Myocyte (in vitro differentiated cells): ENCODE data around the gene MATCAP1. TPM values are rescaled to one million over a fixed set of nuclear protein-coding genes. Genes with fewer than 3 reads are reported as not detected.
A peak's percentile ranks its signal among the peaks of the same experiment; 100 is the strongest.

Source experiments
- DNase-seq: peaks from one replicate; pipeline ENCODE4 v3.0.0-alpha.2; 2012; ENCODE audit warnings: low read depth
- total RNA-seq: library from RNA; depleted of rRNA; stranded (reverse); fragments of >200 nt; gene quantifications from 2 replicates; pipeline ENCODE4 v1.2.3, GENCODE V29; 2014

The MATCAP1 gene
- total RNA-seq, 1 donor from 2014 or later = 27.2 TPM

DNA sequence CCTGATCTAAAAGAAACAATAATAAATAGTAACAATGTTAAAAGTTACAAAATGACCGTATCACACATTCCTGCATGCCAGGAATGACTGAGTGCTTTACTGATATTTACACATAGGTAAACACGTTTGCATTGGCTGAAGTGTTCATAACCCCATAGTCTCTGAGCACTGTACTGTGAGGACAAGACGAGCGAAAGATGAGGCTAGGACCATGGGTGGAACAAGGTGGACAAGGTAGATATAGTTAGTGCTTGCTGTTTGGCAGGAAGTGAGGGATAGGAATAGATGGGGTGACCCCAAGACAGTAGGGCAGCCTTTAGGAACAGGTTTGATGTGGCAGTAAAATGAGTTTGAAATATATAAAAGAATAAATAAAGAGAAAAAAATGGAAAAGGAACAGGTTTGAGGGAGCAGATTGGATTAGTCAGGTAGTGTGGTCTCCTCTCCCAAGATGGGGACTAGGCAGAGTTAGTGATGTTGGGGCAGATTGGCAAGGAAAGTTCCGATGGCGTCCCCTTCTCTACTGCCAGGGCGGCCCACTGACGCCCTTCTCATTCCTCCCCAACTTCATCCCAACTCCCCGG, 7.7 kb upstream of the MATCAP1 start:
- DNase-seq = no peak

DNA sequence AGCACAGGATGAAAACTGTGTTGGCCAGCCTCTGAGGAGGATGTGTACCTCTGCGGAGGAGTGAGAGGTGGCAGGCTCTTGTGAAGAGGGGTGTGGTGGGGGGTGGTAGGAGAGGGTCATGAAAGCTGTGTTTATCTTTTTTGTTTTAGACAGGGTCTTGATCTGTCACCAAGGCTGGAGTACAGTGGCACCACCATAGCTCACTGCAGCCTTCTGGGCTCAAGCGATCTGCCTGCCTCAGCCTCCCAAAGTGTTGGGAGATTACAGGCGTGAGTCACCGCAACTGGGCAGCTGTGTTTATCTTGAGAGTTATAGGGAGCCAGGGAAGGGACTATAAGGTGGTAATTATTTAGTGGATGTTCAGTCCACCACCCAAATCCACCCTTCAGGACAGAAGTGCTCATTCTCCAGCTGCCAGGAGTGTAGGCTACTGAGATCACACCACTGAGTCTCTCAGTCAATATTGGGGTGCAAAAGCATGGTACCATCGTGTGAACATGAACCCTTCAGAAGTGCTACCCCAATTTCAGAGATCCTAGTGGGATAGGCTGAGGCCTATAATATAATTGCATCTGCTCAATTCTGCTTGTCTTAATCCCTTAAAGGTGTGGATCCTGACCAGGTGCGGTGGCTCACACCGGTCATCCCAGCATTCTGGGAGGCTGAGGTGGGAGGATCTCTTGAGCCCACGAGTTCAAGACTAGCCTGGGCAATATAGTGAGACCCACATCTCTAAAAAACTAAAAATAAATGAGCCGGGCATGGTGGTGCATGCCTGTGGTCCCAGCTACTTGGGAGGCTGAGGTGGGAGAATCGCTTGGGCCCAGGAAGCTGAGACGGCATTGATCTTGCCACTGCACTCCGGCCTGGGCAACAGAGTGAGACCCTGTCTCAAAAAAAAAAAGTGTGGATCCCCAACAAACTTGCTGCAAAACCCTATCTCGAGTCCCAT, 7.0 kb upstream of the MATCAP1 start:
- DNase-seq = no peak

DNA sequence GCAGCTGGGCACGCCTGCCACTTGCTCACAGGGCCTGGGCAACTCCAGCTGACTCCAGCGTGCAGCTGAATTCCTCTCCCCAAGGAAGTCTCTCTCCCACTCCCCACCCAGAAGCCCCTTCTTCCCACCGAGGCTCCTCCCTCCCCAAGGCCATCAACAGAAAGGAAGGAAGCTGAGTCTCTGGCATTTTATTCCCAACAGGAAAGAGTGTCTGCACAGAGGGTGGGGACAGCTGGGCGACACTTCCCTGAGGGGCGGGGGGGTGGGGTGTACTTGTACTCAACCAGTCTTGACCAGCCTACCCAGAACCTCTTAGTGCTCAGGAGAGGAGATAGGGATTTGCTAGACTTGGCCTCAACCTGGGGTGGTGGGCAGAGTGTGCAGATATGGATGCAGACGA, 6.3 kb upstream of the MATCAP1 start, which contains the start of gene EXOC3L1:
EXOC3L1 (minus strand) TSS at position 96 of the 400 bp plus-strand sequence. CDS start 460 bp downstream, outside the sequence.
- DNase-seq = no peak

DNA sequence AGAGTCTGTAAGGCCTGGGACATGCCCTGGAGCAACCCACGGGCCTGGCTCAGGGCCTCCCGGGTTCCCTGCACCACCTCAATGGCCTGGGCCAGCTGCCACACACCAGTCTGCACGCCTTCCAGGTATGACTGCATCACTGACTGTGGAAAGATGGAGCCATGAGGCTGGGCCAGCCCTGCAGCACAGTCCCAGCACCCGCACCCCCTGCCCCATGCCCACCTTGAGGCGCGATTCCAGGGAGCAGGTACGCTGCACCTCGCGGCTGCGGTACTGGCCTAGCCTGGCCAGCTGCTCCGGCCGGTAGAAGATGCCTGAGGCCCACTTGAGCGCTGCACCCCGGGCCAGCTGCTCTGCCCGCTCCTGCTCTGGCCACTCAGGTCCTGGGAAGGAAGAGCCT, 5.0 kb upstream of the MATCAP1 start:
- no peak for DNase-seq

DNA sequence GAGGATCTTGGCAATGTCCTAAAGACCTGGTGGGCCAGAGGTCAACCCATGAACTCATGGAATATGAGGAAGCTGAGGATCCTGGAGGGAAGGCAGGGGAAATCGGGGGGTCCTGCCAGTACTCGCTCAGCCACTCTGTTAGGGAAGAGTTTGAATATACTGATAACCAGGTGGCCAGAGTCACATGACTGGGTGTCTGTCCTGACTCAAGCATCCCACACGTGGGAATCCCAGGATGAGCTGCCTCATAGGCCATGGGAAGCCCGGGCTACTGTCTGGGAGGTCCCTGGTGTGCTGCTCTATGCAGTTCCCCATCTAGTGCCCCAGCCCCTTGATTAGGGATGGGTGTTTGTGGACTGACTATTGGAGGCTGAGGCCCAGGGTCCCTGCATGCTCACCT, 4.6 kb upstream of the MATCAP1 start:
- DNase-seq = no peak

- peak; percentile 96 for DNase-seq
These were observed 3.6 kb upstream of the MATCAP1 start for GRCh38 chr16:67187175-67187890.

- peak; percentile 87 for DNase-seq
These were observed 2.8 kb upstream of the MATCAP1 start for GRCh38 chr16:67186550-67186950.

DNA sequence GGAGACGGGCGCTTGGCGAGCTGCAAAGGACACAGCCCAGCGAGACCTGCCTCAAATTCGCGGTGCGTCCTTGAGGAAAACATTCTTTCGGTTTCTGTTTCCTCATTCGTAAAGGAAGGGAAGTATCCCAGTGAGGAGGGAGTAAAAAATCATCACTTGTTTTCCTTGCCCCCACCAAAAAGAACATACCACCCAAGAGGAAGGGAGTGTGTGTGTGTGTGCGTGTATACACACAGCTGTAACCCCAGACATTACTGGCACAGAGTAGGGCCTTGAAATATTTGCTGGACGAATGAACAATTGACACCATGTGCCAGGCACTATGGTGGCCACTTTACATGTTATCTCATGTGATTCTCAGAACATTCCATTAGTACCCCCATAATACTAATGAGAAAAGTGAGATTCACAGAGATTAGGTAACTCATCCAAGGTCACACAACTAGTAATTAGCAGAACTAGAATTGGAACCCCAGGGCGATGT, 1.9 kb upstream of the MATCAP1 start:
- no peak for DNase-seq

DNA sequence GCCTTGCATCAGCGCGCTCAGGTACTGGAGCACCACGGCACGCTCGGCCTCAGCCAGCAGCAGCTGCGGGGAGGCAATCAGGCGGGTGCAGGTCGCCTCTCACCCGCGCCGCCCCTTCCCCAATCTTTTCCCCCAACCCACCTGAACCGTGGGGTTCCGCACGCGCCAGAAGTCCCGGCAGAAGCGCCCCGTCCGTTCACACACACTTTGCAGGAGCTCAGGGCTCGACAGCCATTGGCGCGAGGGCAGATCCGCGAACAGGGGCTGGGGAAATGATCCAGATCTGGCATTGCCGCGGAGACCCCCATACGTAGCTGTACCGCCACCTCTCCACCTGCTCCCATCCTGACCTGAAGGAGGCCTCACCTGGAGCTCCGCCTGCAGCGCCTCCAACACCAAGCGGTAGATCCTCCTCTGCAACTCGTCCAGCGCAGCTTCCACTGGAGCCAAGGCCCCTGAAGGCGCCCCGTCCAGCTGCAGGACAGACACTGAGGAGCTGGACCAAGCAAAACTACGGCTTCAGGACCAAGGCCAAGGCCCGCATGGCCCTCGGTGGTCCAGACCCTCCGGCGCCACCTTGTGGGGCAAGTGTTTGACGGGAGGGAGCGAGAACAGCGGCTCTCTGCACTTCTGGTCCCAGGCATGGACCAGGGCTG, 1.4 kb upstream of the MATCAP1 start:
- DNase-seq = peak; percentile 95

DNA sequence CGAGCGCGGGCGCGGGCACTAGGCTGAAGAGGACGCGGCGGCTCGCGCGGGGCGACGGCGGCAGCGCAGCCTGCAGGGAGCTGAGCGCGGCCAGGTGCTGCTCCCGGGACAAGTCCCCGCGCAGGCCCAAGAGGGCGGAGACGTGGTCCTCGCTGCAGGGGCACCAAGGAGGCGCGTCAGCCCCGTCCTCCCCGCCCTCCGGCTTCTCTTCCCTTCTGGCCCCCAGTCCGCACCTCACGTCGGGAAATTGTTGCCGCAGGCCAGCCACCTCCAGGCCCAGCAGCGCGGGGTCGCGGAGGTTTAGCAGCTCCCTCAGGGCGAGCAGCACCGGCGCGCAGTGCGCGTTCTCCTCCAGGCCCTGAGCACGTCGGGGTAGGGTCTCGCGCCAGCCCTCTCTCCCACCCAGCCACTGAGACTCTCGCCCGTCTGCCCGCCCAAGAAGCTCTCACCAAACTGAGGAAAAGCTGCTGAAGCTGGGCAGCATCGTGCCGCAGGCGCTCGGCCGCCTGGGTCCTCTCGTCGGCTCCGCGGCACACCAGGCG, 761 bp upstream of the MATCAP1 start:
- DNase-seq = no peak

- DNase-seq = no peak
These were observed 508 bp downstream of the MATCAP1 start for GRCh38 chr16:67183284-67183626.

GRCh38 chr16:67182288-67182687, 1.5 kb downstream of the MATCAP1 start:
- no peak for DNase-seq

DNA sequence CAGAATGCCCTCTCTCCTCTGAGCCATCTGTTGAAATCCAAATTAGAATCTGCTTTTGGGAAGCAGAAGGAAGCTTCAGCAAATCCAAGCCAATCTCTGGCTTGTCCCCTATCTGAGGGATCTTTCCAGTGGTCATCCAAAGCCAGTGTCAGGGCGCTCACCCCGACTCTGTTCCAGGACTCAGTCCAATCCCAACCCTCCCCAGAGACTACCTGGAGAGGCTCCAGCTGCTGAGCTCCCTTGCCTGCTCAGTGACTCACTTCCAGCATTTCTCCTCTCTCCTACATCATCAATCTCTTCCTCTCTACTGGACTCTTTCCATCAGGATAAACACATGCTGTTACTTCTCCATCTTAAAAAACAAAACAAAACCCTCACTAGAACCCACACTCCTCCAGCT, 2.4 kb downstream of the MATCAP1 start:
- DNase-seq = peak; percentile 68

- DNase-seq = no peak
These were observed 3.6 kb downstream of the MATCAP1 start for GRCh38 chr16:67180166-67180565.

- no peak for DNase-seq
These were observed 4.2 kb downstream of the MATCAP1 start for GRCh38 chr16:67179421-67180080.

DNA sequence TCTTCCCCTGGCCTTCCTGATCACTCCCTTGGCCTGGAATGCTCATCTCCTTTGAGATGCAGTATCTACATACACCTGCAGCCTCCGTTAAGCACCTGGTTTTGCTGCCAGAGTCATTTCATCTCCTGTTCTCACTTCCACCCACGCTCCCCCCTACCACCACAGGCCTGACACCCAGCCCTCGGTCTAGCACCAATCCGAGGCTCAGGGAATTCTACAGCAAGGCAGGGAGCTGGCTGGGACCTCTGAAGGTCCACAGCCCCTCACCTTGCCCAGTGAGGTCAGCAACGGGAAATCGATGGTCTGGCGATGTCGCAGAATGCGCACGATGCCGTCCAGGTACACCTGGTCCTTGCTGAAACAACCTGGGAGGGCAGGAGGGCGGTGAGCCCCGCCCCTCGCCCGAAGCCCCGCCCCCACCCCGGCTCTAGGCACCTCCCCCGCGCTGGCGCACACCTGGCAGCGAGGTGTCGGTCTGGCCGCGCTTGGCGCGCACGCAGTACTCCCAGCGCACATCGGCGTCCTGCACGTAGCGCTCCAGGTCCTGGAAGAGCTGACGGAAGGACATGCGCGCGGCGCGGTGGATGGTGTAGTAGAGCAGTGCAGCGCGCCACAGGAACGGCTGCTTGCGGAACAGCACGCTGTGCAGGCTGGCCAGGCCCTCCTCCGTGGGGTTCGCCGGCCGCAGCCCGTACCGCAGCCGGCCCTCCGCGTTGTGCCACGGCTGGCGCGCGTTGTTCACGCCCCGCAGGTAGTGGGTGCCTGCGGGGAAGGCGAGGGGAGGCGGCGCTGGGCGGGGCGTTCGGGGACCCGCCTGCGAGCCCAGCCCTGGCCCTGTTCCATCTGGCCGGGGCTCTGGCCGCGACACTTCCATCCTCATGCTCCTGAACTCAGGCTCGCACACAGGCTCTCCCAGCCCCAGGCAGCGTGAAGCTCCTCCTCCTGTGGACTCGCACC, 5.7 kb downstream of the MATCAP1 start:
- no peak for DNase-seq

- DNase-seq = no peak
These were observed 7.1 kb downstream of the MATCAP1 start for GRCh38 chr16:67176662-67177061.

GRCh38 chr16:67174706-67175231, 9.0 kb downstream of the MATCAP1 start:
- no peak for DNase-seq
